HK-2 (cell line): Measurements from ENCODE around the gene PDLIM3.
A peak's percentile ranks its signal among the peaks of the same experiment; 100 is the strongest.

Experiments used
- DNase-seq: peaks from one replicate; pipeline ENCODE4 v3.0.0-alpha.2; 2018; ENCODE audit not compliant: unreplicated experiment

Gene PDLIM3

DNA sequence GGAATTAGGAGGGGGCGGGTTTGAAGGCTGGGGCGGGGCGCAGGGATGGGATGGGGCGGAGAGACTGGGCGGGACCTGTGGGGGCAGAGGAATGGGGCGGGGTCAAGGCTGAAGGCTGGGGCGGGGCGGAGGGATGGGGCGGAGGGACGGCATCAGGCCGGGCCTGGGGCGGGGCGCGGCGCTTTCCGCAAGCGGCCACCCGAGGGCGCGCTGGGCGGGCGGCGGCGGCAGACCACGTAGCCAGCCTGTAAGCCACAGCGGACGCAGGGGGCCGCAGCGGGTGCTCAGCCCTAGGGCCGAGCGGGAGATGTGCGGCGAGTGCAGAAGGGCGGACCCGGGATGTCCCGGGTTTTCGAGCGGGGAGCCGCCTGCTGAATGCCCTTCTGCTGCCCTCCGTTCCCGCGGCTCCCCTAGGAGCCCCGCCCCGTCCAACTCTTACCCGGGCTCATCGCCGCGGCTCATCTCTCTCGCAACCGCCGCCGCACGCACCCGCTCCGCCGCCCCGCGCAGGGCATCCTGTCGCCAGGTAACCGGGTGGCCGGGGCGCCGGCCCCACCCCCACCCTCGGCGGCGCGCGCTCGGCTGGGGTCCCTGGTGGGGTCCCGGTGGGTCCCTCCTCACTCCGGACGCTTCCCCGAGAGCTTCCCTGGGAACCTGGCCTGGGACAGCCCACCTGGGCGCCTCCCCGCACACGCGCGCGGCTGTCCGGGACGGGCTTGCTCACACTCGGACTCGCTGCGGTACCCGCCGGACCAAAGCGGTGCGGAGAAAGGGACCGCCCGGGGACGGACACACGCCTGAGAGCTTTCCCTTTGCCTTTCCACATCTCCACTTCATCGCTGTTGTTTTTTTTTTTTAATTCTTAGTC lies 63.8 kb downstream of the PDLIM3 start, which contains the start of gene CCDC110:
TSS of gene CCDC110 (minus strand) at position 499 of the 868 bp plus-strand sequence. CDS start at position 449, 50 bp downstream.
- peak; percentile 92 for DNase-seq

DNA sequence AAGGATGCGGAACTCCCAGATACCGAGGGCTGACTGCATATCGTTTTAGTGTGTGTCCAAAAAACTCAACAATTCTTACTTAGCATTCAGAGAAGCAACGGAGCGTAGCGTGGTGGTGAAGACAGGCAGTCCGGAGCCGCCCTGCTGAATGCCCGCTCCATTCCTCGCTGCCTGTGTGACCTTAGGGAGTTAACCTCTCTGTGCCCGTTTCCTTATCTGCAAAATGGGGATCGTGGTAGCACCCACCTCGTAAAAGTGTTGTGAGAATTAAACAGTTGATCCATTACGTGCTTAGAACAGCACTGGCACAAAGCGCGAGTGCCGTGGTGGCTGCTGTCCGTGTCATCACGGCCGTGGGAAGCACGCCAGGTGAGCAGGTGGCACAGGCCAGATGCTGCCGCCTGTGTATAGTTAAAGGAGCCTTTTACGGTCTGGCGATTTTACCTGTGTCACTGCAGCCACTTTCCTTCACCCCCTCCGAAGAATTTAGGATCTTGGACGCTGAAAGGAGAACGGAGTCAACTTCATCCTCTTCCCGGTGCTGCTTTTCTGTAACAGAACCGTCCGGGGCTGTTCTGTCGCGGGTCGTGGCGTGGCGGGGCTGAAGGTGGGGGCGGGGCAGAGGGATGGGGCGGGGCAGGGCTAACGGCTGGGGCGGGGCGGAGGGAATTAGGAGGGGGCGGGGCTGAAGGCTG lies 64.7 kb downstream of the PDLIM3 start:
- DNase-seq, result peak; percentile 30

DNA sequence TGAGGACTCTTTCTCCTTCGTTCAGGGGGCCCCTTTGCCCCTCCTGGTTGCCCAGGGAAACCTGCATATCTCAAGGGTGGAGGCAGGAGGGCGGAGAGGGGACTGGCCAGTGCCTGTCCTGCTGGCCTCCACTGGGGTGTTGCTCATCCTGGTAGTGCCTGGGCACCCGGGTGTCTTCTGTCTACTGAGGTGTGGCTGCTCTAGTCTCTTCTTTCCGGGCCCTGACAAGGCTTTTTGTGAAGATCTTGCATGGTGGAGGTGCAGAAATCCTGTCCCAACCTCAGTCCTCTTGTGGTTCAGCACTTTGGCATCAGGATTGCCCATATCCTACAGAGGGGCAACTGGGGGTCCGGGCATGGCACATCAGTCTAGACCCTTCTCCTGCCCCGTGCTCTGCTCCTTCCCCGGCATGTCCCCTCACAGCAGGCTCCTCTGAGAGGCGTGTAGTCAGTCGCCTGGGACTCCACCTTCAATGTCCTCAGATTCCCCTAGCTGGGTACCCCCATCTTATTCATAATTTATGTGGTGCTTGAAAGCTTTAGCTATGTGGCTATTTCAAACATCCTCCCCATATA lies 65.6 kb downstream of the PDLIM3 start:
- DNase-seq, result no peak

DNA sequence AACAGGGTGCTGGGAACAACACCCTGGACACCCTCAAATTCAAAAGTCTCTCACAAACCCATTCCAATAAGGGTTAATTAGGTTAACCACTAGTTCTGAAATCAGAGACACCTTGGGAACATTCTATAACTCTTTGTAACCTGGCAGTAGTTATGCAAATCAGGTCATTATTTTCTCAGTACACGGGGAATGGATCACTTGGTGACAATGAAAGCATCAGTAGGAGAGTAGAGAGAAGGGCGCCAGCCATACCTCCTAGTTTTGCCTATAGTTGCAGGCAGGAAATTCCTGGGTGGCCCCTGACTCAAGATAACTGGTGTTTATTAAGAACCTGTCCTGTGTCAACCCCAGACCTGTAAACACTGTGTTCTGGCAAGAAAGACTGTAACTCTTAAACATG lies 66.3 kb downstream of the PDLIM3 start:
- DNase-seq, result no peak

DNA sequence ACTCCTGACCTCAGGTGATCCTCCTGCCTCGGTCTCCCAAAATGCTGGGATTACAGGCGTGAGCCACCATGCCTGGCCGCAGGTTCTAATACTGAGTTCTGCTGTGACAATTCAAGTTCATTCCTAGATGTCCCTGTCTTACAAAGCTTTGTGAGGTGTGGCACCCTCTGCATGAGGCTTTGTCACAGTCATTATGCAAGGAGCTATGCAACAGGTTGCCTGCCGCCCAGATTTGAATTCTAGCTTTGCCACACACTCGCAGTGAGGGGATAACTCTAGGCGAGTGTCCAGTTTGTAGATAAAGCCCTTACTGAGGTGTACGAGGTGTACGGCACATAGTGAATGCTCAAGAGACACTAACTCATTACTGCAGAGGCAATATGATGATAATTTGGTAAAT lies 67.3 kb downstream of the PDLIM3 start:
- DNase-seq, result no peak

DNA sequence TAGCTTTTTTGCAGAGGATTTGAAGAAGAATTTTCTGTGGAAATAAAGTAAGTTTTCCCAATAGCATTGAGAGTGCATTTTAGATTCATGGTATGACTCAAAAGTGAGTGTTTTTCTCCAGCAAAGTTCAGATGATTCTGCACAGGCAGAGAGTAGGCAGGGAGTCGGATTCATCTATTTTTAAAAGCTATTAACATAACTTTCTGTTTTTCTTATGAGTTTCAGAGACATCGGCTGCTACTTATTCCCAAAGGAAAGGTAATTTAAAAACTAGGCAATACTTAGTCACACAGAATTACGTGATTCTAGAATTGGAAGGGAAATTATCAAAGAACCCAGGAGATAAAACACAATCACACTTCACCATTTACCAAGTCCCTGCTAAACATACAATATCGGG lies 68.2 kb downstream of the PDLIM3 start:
- DNase-seq, result no peak

DNA sequence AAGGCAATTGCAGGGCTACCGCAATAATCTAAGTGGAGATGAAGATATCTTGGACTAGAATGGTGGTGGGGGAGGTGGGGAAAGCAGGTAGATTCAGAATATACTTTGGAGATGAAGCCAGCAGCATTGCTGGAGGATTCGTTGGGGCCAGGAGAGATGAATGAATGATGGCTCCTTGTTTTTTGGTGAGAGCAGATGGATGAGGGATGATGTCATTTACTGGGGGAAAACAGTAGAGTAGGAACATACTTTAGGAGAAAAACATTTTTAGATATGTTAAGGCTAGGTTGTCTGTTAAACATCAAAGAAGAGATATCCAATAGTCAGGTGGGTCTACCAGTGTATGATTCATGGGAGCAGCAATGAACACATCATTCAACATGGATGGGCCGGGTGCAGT lies 69.6 kb downstream of the PDLIM3 start:
- no peak for DNase-seq

GRCh38 chr4:185464887-185465286 lies 70.4 kb downstream of the PDLIM3 start:
- no peak for DNase-seq

DNA sequence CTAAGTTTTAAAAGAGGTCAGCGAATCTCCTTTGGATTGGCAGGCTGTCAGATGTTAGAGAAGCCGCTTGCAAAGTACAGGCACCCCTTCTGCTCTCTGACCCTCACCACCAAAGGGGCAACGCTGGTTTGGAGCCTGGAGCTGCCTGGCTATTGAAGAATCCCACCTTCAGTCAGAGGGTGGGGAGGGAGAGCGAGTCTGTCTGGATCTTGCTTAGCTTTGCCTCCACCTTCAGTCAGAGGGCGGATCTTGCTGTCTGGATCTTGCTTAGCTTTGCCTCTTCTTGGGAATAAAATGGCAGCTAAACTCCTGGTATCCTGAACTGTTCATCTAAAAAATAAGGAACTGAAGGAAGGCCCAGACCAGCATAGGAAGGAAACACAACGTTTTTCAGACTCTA lies 71.1 kb downstream of the PDLIM3 start:
- DNase-seq, result no peak

DNA sequence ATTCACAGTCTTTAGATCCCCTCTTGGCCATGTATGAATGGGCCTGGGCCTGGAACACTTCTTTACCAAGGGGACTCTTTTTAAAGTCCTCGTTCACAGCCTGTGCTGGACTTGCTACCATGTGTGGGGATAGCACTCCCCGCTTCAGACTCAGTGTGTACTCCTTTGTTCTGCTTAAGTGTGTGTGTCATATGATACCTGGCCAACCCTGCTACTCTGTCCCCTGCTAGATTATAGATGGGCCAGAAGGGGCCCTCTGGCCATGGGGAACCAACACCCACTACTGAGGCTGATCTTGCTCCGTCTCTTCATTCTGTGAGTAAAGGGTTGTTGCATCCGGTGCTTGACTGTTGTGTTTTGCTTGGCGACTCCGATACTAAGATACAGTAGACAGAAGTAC lies 71.8 kb downstream of the PDLIM3 start:
- no peak for DNase-seq

- no peak for DNase-seq
Measured at GRCh38 chr4:185461565-185461964, 73.7 kb downstream of the PDLIM3 start.

DNA sequence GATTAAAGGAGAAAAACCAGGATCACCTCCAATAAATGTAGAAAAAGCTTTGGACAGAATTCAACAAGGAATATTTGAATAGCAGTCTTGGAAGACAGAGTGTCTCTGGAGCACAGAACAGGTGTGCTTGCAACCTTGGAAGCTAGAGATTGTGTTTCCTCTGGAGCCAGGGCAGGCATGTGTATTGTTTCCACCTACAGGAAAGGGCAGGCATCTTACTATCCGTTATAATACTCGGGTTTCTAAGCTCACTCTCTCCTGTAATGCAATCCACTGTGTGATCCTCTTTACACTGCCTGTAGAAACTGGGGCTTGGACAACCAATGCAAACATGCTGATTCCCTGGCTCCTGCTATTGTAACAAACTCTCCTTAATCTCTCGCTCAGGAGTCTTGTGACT lies 78.2 kb downstream of the PDLIM3 start:
- no peak for DNase-seq

GRCh38 chr4:185456131-185456530 lies 79.2 kb downstream of the PDLIM3 start:
- DNase-seq, result no peak
